NCI-H82 (cell line): ENCODE results near the gene SYTL4.

Source experiments
- DNase-seq: peaks from one replicate; lab custom pipeline; 2025; lab: John Stamatoyannopoulos, UW

SYTL4 gene

GRCh38 chrX:100647739-100648138, 84.2 kb downstream of the SYTL4 start:
- no peak for DNase-seq

- no peak for DNase-seq
These were observed 84.8 kb downstream of the SYTL4 start for GRCh38 chrX:100647095-100647494.

GRCh38 chrX:100645106-100645505, 86.8 kb downstream of the SYTL4 start:
- DNase-seq: no peak

- peak; percentile 19 for DNase-seq
These were observed 87.7 kb downstream of the SYTL4 start, which contains the start of gene SRPX2 for GRCh38 chrX:100643956-100644860. SRPX2 (plus strand) TSS chrX:100644199; CDS start chrX:100646323, 2,124 bp downstream.

- DNase-seq: no peak
These were observed 88.7 kb downstream of the SYTL4 start for GRCh38 chrX:100643212-100643611.

GRCh38 chrX:100642290-100642689, 89.6 kb downstream of the SYTL4 start:
- DNase-seq: no peak

- peak; percentile 94 for DNase-seq
These were observed 95.5 kb downstream of the SYTL4 start, which contains the start of gene TSPAN6 for GRCh38 chrX:100636321-100636991. TSPAN6 (minus strand) TSS chrX:100636806; CDS start chrX:100636694, 112 bp downstream.

- DNase-seq: peak; percentile 50
These were observed 96.0 kb downstream of the SYTL4 start for GRCh38 chrX:100635989-100636320.

GRCh38 chrX:100635040-100635439, 96.9 kb downstream of the SYTL4 start:
- no peak for DNase-seq

- no peak for DNase-seq
These were observed 105.9 kb downstream of the SYTL4 start for GRCh38 chrX:100625985-100626491.
